GM12878 (cell line): ENCODE data around the gene NAALADL2.

Source experiments
- BHLHE40 ChIP-seq, 2 experiments: fragments of 450-650 bp in 1 of 2; IDR thresholded peaks; 2 replicates each; pipeline ENCODE4 v1.6.1; 2011 to 2017; ENCODE audit warnings: low read depth in 2 of 2, borderline replicate concordance in 1 of 2, improper control_type of control experiment in 1 of 2, low read length in 1 of 2, mild to moderate bottlenecking in 1 of 2
- CREB1 ChIP-seq: IDR thresholded peaks from 2 replicates; pipeline ENCODE4 v1.6.1; 2012; ENCODE audit warnings: low read depth, mild to moderate bottlenecking, inconsistent platforms
- EZH2 ChIP-seq: IDR thresholded peaks from 2 replicates; pipeline ENCODE4 v1.6.1; 2012; ENCODE audit warnings: low read depth, mild to moderate bottlenecking, control low read depth, inconsistent platforms, low read length, borderline replicate concordance; ENCODE audit not compliant: control insufficient read depth
- TF ChIP-seq, protein P1 (sequence below), 3 experiments: IDR thresholded peaks in 2 of 3; conservative IDR thresholded peaks in 1 of 3; 2 replicates each; pipeline ENCODE4 v1.5.1; 2011; ENCODE audit warnings: low read depth in 3 of 3, low read length in 3 of 3, mild to moderate bottlenecking in 3 of 3, control low read depth in 2 of 3, moderate library complexity in 2 of 3, inconsistent platforms in 1 of 3, mixed read lengths in 1 of 3; ENCODE audit not compliant: control insufficient read depth in 2 of 3, insufficient read depth in 1 of 3; ENCODE audit errors: extremely low read depth in 1 of 3
- TF ChIP-seq, protein P2 (sequence below): IDR thresholded peaks from 2 replicates; pipeline ENCODE4 v1.6.1; 2012; ENCODE audit warnings: low read depth, low read length, improper control_type of control experiment

DNA sequence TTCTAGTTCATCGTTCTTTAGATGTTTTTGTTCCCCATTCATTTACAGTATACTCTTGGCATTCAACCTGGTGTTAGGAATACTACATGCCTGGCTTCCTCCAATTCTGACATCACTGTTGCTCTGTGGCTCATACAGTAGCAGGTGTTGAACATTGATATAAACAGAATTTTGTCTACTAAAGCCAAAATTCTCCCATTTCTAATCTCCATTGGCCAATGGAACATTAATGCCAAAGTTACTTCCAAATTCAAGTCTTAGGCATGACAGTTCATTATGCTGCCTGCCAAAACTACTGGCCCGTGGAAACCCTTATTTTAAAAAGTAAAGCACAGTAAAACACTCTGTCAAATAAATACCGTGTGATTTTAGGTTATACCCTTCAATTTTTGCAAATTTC lies 368.0 kb downstream of the NAALADL2 start:
- TF ChIP-seq, protein P1, sequence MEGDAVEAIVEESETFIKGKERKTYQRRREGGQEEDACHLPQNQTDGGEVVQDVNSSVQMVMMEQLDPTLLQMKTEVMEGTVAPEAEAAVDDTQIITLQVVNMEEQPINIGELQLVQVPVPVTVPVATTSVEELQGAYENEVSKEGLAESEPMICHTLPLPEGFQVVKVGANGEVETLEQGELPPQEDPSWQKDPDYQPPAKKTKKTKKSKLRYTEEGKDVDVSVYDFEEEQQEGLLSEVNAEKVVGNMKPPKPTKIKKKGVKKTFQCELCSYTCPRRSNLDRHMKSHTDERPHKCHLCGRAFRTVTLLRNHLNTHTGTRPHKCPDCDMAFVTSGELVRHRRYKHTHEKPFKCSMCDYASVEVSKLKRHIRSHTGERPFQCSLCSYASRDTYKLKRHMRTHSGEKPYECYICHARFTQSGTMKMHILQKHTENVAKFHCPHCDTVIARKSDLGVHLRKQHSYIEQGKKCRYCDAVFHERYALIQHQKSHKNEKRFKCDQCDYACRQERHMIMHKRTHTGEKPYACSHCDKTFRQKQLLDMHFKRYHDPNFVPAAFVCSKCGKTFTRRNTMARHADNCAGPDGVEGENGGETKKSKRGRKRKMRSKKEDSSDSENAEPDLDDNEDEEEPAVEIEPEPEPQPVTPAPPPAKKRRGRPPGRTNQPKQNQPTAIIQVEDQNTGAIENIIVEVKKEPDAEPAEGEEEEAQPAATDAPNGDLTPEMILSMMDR (IDR thresholded peaks at IDR 0.05 in 2 of 3, conservative IDR thresholded peaks at IDR 0.05 in 1 of 3; ENCODE audit: control insufficient read depth in 2 of 3, extremely low read depth in 1 of 3, insufficient read depth in 1 of 3, low read depth in 3 of 3, low read length in 3 of 3) = no peak
- TF ChIP-seq, protein P2, sequence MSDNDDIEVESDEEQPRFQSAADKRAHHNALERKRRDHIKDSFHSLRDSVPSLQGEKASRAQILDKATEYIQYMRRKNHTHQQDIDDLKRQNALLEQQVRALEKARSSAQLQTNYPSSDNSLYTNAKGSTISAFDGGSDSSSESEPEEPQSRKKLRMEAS = no peak
- TF ChIP-seq EZH2 (no peak), BHLHE40 (IDR thresholded peaks at IDR 0.05; ENCODE audit: borderline replicate concordance in 1 of 2, low read depth in 2 of 2, low read length in 1 of 2) (no peak), CREB1 (no peak)
